Small intestine (tissue), 7 donors: ENCODE measurements around the gene PCDHGC3. TPM values are rescaled to one million over a fixed set of nuclear protein-coding genes. Genes with fewer than 3 reads are reported as not detected.
A peak's percentile ranks its signal among the peaks of the same experiment; 100 is the strongest.

Experiments
- DNase-seq, 2 donors: peaks; one replicate each; pipeline versions ENCODE4 v3.0.0 to v3.0.0-alpha.2; 2013
- FAIRE-seq: peaks from 2 replicates; lab custom pipeline; 2012; peaks lifted over from hg19 to GRCh38; lab: Jason Lieb, UNC
- H3K27ac ChIP-seq, 3 donors: one replicate each; pipeline ENCODE4 v1.5.1; 2013; ENCODE audit warnings: low read length in 2 of 3, mild to moderate bottlenecking in 2 of 3, control low read depth in 1 of 3, inconsistent platforms in 1 of 3, low read depth in 1 of 3, moderate library complexity in 1 of 3
- H3K27me3 ChIP-seq, 3 donors: one replicate each; pipeline ENCODE4 v1.6.1; 2013; ENCODE audit warnings: low read length in 3 of 3, inconsistent platforms in 1 of 3; ENCODE audit not compliant: control insufficient read depth in 3 of 3, insufficient read depth in 3 of 3
- H3K36me3 ChIP-seq, 3 donors: one replicate each; pipeline ENCODE4 v1.6.1; 2013; ENCODE audit warnings: low read length in 3 of 3, inconsistent platforms in 1 of 3, low read depth in 1 of 3, mild to moderate bottlenecking in 1 of 3, moderate library complexity in 1 of 3; ENCODE audit not compliant: control insufficient read depth in 3 of 3, insufficient read depth in 2 of 3
- H3K4me1 ChIP-seq, 3 donors: one replicate each; pipeline ENCODE4 v1.6.1; 2013; ENCODE audit warnings: low read length in 2 of 3, inconsistent platforms in 1 of 3, low read depth in 1 of 3, mild to moderate bottlenecking in 1 of 3, moderate library complexity in 1 of 3; ENCODE audit not compliant: control insufficient read depth in 3 of 3, insufficient read depth in 2 of 3
- H3K4me3 ChIP-seq, 3 donors: one replicate each; pipeline ENCODE4 v1.5.1; 2013; ENCODE audit warnings: low read length in 3 of 3, control low read depth in 1 of 3, inconsistent platforms in 1 of 3, low read depth in 1 of 3, mild to moderate bottlenecking in 1 of 3, moderate library complexity in 1 of 3
- H3K9me3 ChIP-seq, 2 donors: one replicate each; pipeline ENCODE4 v1.6.1; 2013; ENCODE audit warnings: low read depth in 1 of 2, low read length in 1 of 2; ENCODE audit not compliant: control insufficient read depth in 2 of 2, insufficient read depth in 1 of 2
- WGBS, 3 donors: extraction: QIAGEN DNeasy Blood & Tissue Kit; methylation state at CpG; one replicate each; pipeline ENCODE4 v1.1.7; 2013; 5-methylcytosine and 5-hydroxymethylcytosine counted together
- polyA plus RNA-seq, 4 donors: library from polyadenylated mRNA; stranded (reverse) in 3 of 4; unstranded in 1 of 4; fragments of 200-250 nt in 3 of 4; fragments of 120-200 nt in 1 of 4; gene quantifications; one replicate each; pipeline versions ENCODE4 v1.2.1 to v1.2.3, GENCODE V29; 2013
- donor health status: healthy with polysubstance abuse.
- donor health status: control.
- donor health status: control.
- donor health status: Bipolar disorder and iron deficiency.
- donor health status: healthy.

Gene PCDHGC3
- polyA plus RNA-seq, 4 donors: 2.5 to 33.3 (median 8.9) TPM

- Histone ChIP-seq H3K9me3 (no peaks in the 10 kb centered on the region), H3K27me3 (peaks cover 0 to 2% (median 0%) of the 10 kb centered on the region in 3 donors), H3K4me1 (peaks cover 0 to 24% (median 0%) of the 10 kb centered on the region in 3 donors), H3K36me3 (peaks cover 0 to 57% (median 12%) of the 10 kb centered on the region in 3 donors), H3K27ac (peak overlapping the region in 2 of 3 donors; percentile 76 to 80), H3K4me3 (peak overlapping the region in 1 of 3 donors; percentile 68)
- FAIRE-seq: no peak
- WGBS, 3 donors: 20 to 65% (median 64%) methylated on average over 28 to 29 of the region's 29 CpGs
- peak; percentile 8 to 61 for DNase-seq
These were observed 38.0 kb downstream of the PCDHGC3 start for GRCh38 chr5:141513627-141514329.

- FAIRE-seq: no peak
- Histone ChIP-seq H3K4me1 (peaks cover 0 to 18% (median 0%) of the 10 kb centered on the region in 3 donors), H3K36me3 (peaks cover 0 to 55% (median 15%) of the 10 kb centered on the region in 3 donors), H3K27me3 (peaks cover 0 to 2% (median 0%) of the 10 kb centered on the region in 3 donors), H3K27ac (peak overlapping the region in 2 of 3 donors; percentile 38 to 80), H3K9me3 (no peaks in the 10 kb centered on the region), H3K4me3 (peak overlapping the region in 1 of 3 donors; percentile 68)
- WGBS, 3 donors: 74 to 84% (median 80%) methylated on average over 6 of the region's 6 CpGs
- DNase-seq: no peak
These were observed 38.8 kb downstream of the PCDHGC3 start for GRCh38 chr5:141514330-141515133.

GRCh38 chr5:141515141-141515540, 39.4 kb downstream of the PCDHGC3 start:
- FAIRE-seq: no peak
- Histone ChIP-seq H3K36me3 (peaks cover 0 to 54% (median 18%) of the 10 kb centered on the region in 3 donors), H3K27ac (no peak overlapping the region), H3K4me1 (peaks cover 0 to 18% (median 0%) of the 10 kb centered on the region in 3 donors), H3K27me3 (peaks cover 0 to 2% (median 0%) of the 10 kb centered on the region in 3 donors), H3K9me3 (no peaks in the 10 kb centered on the region), H3K4me3 (no peak overlapping the region)
- no peak for DNase-seq
- 83 to 97% (median 95%) methylated on average over 3 of the region's 3 CpGs for WGBS, 3 donors

- no peak overlapping the region for H3K27ac ChIP-seq
- H3K4me3 ChIP-seq: no peak overlapping the region
These were observed 40.3 kb downstream of the PCDHGC3 start for GRCh38 chr5:141515946-141516671.

GRCh38 chr5:141516672-141517025, 40.9 kb downstream of the PCDHGC3 start:
- DNase-seq (no peak), FAIRE-seq (no peak)
- peaks cover 0 to 23% (median 0%) of the 10 kb centered on the region in 3 donors for H3K4me1 ChIP-seq
- WGBS, 3 donors: 88 to 98% (median 93%) methylated on average over 8 of the region's 8 CpGs
- no peak overlapping the region for H3K4me3 ChIP-seq
- no peak overlapping the region for H3K27ac ChIP-seq
- peaks cover 0 to 52% (median 25%) of the 10 kb centered on the region in 3 donors for H3K36me3 ChIP-seq
- no peaks in the 10 kb centered on the region for H3K9me3 ChIP-seq
- H3K27me3 ChIP-seq: peaks cover 0 to 2% (median 0%) of the 10 kb centered on the region in 3 donors

More at GRCh38 chr5:141515946-141516671, 40.3 kb downstream of the PCDHGC3 start:
- peaks cover 0 to 2% (median 0%) of the 10 kb centered on the region in 3 donors for H3K27me3 ChIP-seq
- H3K36me3 ChIP-seq: peaks cover 0 to 57% (median 22%) of the 10 kb centered on the region in 3 donors
- peaks cover 0 to 18% (median 0%) of the 10 kb centered on the region in 3 donors for H3K4me1 ChIP-seq
- 85 to 92% (median 86%) methylated on average over 4 of the region's 4 CpGs for WGBS, 3 donors
- no peak for DNase-seq
- no peaks in the 10 kb centered on the region for H3K9me3 ChIP-seq
- FAIRE-seq: no peak

- no peak for DNase-seq
- peaks cover 0 to 24% (median 2%) of the 10 kb centered on the region in 3 donors for H3K4me1 ChIP-seq
- no peaks in the 10 kb centered on the region for H3K9me3 ChIP-seq
- no peak overlapping the region for H3K4me3 ChIP-seq
- H3K27me3 ChIP-seq: peaks cover 0 to 2% (median 0%) of the 10 kb centered on the region in 3 donors
- no peak for FAIRE-seq
- peaks cover 4 to 47% (median 26%) of the 10 kb centered on the region in 3 donors for H3K36me3 ChIP-seq
- 86 to 98% (median 95%) methylated on average over 8 of the region's 8 CpGs for WGBS, 3 donors
- H3K27ac ChIP-seq: no peak overlapping the region
These were observed 41.5 kb downstream of the PCDHGC3 start for GRCh38 chr5:141517312-141517711.

- H3K27ac ChIP-seq: no peak overlapping the region
- H3K36me3 ChIP-seq: peaks cover 4 to 47% (median 29%) of the 10 kb centered on the region in 3 donors
- no peaks in the 10 kb centered on the region for H3K9me3 ChIP-seq
- peaks cover 0 to 2% (median 0%) of the 10 kb centered on the region in 3 donors for H3K27me3 ChIP-seq
- H3K4me1 ChIP-seq: peaks cover 0 to 21% (median 2%) of the 10 kb centered on the region in 3 donors
- DNase-seq: no peak
- H3K4me3 ChIP-seq: no peak overlapping the region
- WGBS, 3 donors: 81 to 92% (median 91%) methylated on average over 11 of the region's 11 CpGs
- FAIRE-seq: no peak
These were observed 42.3 kb downstream of the PCDHGC3 start for GRCh38 chr5:141517880-141518617.
